Right atrium auricular region (tissue), 2 donors: Measurements from ENCODE around the gene DMD. TPM values are rescaled to one million over a fixed set of nuclear protein-coding genes. Genes with fewer than 3 reads are reported as not detected.

Experiments used
- DNase-seq: peaks from one replicate; pipeline ENCODE4 v3.0.0-alpha.2; 2019; ENCODE audit warnings: low spot score
- H3K27ac ChIP-seq, 2 donors: fragments of 200-600 bp; sonication (generic); 1 replicate in 1 of 2; 2 replicates in 1 of 2; pipeline ENCODE4 v1.5.1; 2016 to 2019
- H3K27me3 ChIP-seq, 2 donors: fragments of 200-600 bp; sonication (generic); one replicate each; pipeline versions ENCODE4 v1.5.1 to v1.6.0; 2017 to 2019
- H3K36me3 ChIP-seq: fragments of 200-600 bp; sonication (generic); one replicate; pipeline ENCODE4 v1.5.1; 2016
- H3K4me1 ChIP-seq, 2 donors: fragments of 200-600 bp; sonication (generic); one replicate each; pipeline versions ENCODE4 v1.5.1 to v1.6.0; 2017 to 2019
- H3K4me3 ChIP-seq, 2 donors: fragments of 200-600 bp; sonication (generic); 1 replicate in 1 of 2; 2 replicates in 1 of 2; pipeline ENCODE4 v1.5.1; 2017 to 2019; ENCODE audit warnings: mild to moderate bottlenecking in 1 of 2, moderate library complexity in 1 of 2
- H3K9me3 ChIP-seq, 2 donors: fragments of 200-600 bp; sonication (generic); one replicate each; pipeline ENCODE4 v1.5.1; 2019
- CTCF ChIP-seq, 2 donors: fragments of 200-600 bp; sonication (generic); IDR thresholded peaks; one replicate each; pipeline ENCODE4 v1.5.1; 2019; ENCODE audit warnings: antibody characterized with exemption in 2 of 2
- total RNA-seq, 2 donors: library from RNA; depleted of rRNA; stranded (reverse); fragments of >200 nt; gene quantifications; one replicate each; pipeline ENCODE4 v1.1.0, GENCODE V29; 2016

DMD gene
- total RNA-seq, 2 donors from 2014 or later, result 111 to 135 TPM

- no peak for TF ChIP-seq CTCF (IDR thresholded peaks at IDR 0.05)
- Histone ChIP-seq H3K4me1 (no peaks in the 10 kb centered on the region), H3K27ac (no peak overlapping the region), H3K9me3 (no peaks in the 10 kb centered on the region), H3K4me3 (no peak overlapping the region), H3K27me3 (no peaks in the 10 kb centered on the region), H3K36me3 (no peaks in the 10 kb centered on the region)
- no peak for DNase-seq
Observed at GRCh38 chrX:31860686-31861085, 1350.7 kb downstream of the DMD start.

GRCh38 chrX:31858915-31859314 is 1352.4 kb downstream of the DMD start:
- TF ChIP-seq CTCF (IDR thresholded peaks at IDR 0.05), result no peak
- H3K9me3 ChIP-seq, result no peaks in the 10 kb centered on the region
- no peak overlapping the region for H3K4me3 ChIP-seq
- H3K27me3 ChIP-seq, result no peaks in the 10 kb centered on the region
- no peak for DNase-seq
- H3K27ac ChIP-seq, result no peak overlapping the region
- H3K36me3 ChIP-seq, result no peaks in the 10 kb centered on the region
- H3K4me1 ChIP-seq, result no peaks in the 10 kb centered on the region

DNA sequence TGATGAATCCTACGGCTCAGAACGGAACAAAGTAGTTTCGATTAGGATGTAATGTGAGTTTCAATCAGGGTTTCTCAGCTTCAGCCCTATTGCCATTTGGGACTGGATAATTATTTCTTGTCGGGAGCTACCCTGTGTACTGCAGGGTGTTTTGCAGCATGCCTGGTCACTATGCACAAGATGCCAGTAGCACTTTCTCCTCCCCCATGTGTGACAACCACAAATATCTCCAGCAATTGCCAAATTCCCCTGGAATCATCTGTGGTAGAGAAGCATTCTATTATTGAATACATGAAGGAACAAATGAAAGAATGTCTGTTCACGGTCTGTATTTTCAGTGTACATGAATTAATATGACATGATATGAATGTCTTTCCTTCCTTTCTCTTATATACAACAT is 1356.6 kb downstream of the DMD start:
- Histone ChIP-seq H3K9me3 (no peaks in the 10 kb centered on the region), H3K27me3 (no peaks in the 10 kb centered on the region), H3K36me3 (no peaks in the 10 kb centered on the region), H3K4me3 (no peak overlapping the region), H3K27ac (no peak overlapping the region), H3K4me1 (no peaks in the 10 kb centered on the region)
- no peak for TF ChIP-seq CTCF (IDR thresholded peaks at IDR 0.05)
- DNase-seq, result no peak

DNA sequence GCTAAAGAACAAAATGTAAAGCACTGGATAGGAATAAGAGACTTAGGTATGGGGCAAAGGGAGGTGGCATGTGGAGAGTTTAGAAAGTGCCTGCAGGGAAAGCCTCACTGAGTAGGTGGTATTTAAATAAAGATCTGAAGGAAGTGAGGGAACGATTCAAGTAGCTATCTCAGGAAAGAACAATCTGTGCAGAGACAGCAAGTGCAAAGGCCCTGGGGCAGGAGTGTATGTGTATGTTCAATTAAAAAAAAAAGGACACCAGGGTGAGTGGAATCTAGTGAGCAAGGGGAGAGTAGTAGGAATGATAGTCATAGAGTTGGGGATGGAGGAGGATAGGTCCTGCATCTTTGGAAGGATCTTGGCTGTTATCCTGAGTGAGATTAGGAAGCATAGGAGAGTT is 1359.6 kb downstream of the DMD start:
- Histone ChIP-seq H3K4me1 (no peaks in the 10 kb centered on the region), H3K36me3 (no peaks in the 10 kb centered on the region), H3K4me3 (no peak overlapping the region), H3K9me3 (no peaks in the 10 kb centered on the region), H3K27me3 (no peaks in the 10 kb centered on the region), H3K27ac (no peak overlapping the region)
- DNase-seq, result no peak
- TF ChIP-seq CTCF (IDR thresholded peaks at IDR 0.05), result no peak

- no peak for DNase-seq
- no peaks in the 10 kb centered on the region for H3K36me3 ChIP-seq
- no peak for TF ChIP-seq CTCF (IDR thresholded peaks at IDR 0.05)
Observed at GRCh38 chrX:31847773-31848172, 1363.6 kb downstream of the DMD start.

GRCh38 chrX:31845003-31845402 is 1366.3 kb downstream of the DMD start:
- Histone ChIP-seq H3K36me3 (no peaks in the 10 kb centered on the region), H3K4me1 (no peaks in the 10 kb centered on the region), H3K4me3 (no peak overlapping the region), H3K9me3 (no peaks in the 10 kb centered on the region), H3K27me3 (no peaks in the 10 kb centered on the region), H3K27ac (no peak overlapping the region)
- DNase-seq, result no peak
- no peak for TF ChIP-seq CTCF (IDR thresholded peaks at IDR 0.05)

More at GRCh38 chrX:31847773-31848172, 1363.6 kb downstream of the DMD start:
- no peaks in the 10 kb centered on the region for H3K4me1 ChIP-seq
- no peaks in the 10 kb centered on the region for H3K27me3 ChIP-seq
- H3K4me3 ChIP-seq, result no peak overlapping the region
- no peaks in the 10 kb centered on the region for H3K9me3 ChIP-seq
- no peak overlapping the region for H3K27ac ChIP-seq
